CD4-positive, alpha-beta T cell treated with Interleukin-15 for 4 hours (primary cell): Measurements from ENCODE around the gene CFC1.
"Not testable (repeated sequence)": the region's sequence is repeated elsewhere in the genome, so short reads cannot be mapped to it uniquely, and the experiment has no call there.

ENCODE experiments used
- DNase-seq: peaks from one replicate; pipeline ENCODE4 v3.0.0-alpha.2; 2020; ENCODE audit warnings: low spot score

The CFC1 gene

DNA sequence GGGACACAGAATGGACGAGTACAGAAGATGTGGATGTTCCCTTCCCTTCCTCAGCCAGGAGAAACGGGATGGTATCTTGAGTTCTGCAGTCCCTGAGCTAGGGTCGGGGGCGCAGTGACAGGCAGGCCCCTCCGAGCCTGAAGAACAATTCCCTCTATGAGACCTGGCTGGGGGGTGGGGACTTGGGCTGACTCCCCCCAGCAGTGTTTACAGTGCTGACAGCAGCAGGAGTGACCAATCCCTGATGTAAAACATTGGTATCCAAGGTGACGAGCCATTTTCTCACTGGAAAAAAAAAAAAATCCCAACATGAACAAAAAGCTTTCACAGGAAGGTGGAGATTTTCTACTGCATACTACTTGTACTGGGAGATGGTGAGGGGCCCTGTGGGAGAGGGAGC is at the start of gene CFC1:
TSS of gene CFC1 (minus strand) at position 183 of the 400 bp plus-strand sequence. CDS start 288 bp downstream, outside the sequence.
- DNase-seq = not testable (repeated sequence)

DNA sequence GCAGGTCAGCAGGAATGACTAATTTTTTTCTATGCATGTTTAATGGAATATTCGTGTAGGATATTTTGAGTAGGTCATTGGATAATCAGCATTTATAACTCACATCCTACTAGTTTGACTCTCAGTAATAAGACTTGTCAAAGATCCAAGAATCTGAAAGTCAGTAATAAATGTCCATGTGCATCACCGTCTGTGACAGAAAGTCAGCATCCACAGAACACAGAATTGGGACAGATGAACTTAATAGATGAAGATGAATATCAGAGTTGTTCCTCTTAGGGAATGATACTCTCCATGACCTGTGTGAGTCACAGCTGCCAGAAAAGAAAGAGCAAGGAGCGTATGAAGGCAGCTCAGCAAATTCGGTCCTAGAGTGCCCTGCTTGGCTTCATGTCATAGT is 42.3 kb upstream of the CFC1 start:
- DNase-seq = not testable (repeated sequence)

DNA sequence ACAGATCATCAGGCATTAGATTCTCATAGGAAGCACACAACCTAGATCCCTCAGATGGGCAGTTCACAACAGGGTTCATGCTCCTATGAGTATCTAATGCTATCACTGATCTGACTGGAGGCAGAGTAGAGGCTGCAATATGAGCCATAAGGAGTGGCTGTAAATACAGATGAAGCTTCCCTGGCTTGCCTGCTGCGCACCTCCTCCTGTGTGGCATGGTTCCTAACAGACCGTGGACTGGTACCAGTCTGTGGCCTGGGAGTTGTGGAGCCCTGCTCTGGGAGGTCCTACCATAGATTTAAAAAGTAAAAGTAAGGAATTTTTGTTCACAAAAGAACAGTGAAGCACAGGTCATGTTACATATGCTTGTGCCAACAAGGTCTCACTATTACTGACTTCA is 39.6 kb upstream of the CFC1 start:
- not testable (repeated sequence) for DNase-seq

DNA sequence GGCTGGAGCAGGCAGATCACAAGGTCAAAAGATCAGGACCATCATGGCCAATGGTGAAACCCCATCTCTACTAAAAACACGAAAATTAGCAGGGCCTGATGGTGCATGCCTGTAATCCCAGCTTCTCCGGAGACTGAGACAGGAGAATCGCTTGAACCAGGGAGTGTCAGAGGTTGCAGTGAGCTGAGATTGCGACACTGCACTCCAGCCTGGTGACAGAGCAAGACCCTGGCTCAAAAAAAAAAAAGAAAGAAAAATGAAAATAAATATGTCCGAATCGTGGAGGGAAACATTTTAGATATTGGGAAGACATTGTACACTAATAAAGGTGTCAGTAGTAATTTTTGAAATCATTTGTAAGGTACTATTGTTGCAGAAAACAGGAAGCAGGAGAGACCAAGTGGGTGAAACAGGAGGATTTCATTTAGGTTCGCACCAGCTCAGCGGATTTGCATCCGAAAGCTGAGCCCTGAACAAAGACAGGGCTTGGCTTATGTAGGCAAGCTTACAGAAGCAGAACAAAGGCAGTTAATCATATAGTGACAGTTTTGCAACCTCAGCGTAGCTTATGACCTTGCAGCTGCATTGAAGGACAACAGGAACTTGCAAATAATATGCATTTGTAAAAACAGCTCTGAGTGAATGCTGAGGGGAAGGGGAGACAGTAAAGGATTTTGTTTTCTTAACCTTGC is 29.6 kb upstream of the CFC1 start:
- not testable (repeated sequence) for DNase-seq

DNA sequence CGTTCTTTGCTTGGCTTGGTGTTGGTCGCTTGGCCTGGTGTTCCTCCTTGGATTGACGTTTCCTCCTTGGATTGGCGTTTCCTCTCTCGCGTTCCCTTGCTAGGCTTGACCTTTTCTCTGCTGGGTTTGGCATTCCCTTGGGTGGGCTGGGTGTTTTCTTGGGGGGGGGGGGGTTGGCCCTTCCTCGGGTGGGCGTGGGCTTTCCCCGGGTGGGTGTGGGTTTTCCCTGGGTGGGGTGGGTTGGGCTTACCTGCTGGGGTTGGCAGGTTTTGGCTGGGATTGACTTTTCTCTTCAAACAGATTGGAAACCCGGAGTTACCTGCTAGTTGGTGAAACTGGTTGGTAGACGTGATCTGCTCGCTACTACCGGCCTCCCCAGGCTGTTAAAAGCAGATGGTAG is 11.8 kb upstream of the CFC1 start, which contains the start of gene POTEJ:
TSS of gene POTEJ (plus strand) at position 301 of the 400 bp plus-strand sequence. CDS start at position 394, 93 bp downstream.
- not testable (repeated sequence) for DNase-seq

DNA sequence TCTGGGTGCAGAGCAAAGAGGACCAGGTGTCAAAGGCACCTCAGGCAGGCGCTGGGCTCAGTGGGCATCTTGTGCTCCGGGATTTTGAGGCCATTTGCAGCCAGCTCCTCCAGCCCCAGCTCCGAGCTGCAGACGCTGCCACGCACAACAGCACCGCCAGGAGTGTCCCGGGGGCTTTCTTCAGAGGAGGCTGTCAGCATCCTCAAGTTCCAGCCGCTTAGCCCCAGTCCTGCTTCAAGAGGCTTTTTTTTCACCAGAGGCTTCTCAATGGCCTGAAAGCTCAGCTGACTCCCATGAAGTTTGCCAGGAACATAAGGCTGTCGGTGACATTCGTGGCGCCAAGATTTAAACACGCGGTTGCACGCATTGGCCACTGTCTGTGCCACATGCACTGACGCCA is 11.1 kb upstream of the CFC1 start:
- DNase-seq = not testable (repeated sequence)

- not testable (repeated sequence) for DNase-seq
Measured at GRCh38 chr2:130609002-130609920, 9.9 kb upstream of the CFC1 start.

GRCh38 chr2:130608276-130609001 is 9.1 kb upstream of the CFC1 start:
- not testable (repeated sequence) for DNase-seq

DNA sequence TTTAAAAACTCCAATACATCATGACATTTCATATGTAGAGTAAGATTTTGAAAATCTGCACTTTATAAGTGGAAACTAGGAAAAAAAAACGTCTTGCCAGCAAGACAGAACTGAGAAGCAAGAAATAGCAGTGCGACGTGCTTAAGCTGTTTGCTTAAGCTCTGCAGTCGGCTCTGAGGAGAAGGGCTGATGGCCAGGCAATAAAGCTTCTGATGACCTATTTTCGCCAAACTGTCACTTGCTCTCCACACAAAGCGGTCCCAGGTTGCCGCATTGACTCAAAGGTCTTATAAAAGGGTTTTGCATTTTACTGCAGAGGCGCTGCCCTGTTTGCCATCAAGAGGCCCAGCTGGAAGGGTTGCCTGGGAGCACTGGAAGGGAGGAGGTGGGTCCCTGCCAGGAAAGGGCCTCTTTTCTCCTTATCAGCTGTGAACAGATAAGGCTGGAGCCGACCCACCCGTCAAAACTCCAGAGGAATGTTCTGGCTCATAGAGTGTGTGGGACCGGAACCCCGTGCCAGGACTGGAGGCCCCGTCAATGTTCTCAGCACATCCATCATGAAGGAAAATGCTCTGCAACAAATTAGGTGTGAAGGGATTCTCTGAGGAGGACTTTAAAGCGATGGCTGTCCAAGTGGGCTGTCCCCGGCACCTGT is 2.4 kb upstream of the CFC1 start:
- DNase-seq = not testable (repeated sequence)

DNA sequence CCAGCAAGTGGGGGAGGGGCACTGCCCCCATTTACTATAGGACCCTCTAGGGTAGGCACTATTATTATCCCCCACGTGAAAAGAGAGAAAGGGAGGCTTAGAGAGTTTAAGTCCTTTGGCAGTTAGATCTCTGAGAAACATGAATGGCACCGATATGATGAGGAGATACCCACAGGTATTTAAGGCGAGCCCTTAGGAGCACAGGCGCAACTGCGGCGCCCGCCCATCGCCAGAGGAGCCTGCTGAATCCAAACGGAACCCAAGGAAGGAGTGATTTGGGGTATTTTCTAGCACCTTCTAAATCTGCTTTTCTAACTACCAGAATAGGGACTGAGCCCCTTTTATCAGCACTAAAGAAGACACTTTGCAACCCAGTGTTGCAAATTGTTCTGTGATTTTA is 551 bp upstream of the CFC1 start:
- not testable (repeated sequence) for DNase-seq

DNA sequence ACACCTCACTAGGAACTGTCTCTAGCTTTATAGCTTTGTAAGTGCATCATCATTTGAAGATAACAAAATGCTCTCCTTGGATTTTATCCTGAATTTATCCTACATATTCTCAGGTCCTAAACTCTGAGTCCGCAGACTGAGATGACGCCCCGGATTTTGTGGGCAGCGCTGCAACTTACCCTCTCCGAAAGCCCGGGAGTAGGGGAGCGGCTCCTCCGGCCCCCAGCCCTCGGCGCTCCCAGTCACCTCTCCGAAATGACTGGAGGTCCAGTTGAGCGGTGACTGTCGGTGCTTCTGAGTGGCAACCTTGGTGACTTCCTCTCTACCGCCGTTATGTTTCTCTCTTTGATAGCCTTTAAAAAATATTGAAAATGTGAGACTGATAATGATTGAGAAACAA is 912 bp downstream of the CFC1 start:
- DNase-seq = not testable (repeated sequence)

DNA sequence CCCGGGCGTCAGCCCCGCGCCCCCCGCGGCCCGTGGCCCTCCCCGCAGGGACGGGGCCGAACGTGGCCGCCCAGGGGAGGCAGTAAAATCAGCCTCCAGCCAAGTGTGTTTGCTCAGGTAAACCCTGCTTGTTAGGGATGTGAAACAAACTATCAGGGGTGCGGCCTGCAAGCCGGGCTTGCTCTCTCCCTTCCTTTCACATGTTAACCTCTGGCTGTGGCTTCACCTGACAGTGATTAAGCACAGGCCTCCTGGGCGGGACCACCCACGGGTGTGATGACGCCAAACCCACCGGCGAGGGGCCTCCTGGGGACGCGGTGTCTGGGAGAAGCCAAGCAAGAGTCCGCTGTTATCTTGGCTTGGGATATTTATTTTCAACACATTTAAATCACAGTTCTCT is 1.4 kb downstream of the CFC1 start:
- not testable (repeated sequence) for DNase-seq

- DNase-seq = not testable (repeated sequence)
Measured at GRCh38 chr2:130596757-130597156, 2.6 kb downstream of the CFC1 start.

DNA sequence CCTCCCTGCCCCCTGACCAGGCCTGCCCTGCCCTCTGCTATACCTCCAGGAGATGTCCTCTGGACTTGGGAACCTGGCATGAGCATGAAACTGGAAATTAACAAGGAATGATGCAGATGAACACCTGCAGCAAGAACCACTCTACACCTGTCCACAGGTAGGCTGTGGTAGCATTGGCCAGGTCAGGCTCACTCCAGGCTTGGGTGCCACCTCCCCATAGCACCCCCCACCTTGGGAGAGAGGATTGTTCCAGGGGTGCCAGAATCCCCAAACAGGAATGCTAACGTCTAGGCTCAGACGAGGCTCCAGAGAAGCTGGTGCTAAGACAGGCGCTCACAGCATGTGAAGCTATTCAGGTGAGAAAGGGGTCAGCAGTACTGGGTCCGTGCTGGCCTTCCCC is 5.4 kb downstream of the CFC1 start:
- DNase-seq = not testable (repeated sequence)

DNA sequence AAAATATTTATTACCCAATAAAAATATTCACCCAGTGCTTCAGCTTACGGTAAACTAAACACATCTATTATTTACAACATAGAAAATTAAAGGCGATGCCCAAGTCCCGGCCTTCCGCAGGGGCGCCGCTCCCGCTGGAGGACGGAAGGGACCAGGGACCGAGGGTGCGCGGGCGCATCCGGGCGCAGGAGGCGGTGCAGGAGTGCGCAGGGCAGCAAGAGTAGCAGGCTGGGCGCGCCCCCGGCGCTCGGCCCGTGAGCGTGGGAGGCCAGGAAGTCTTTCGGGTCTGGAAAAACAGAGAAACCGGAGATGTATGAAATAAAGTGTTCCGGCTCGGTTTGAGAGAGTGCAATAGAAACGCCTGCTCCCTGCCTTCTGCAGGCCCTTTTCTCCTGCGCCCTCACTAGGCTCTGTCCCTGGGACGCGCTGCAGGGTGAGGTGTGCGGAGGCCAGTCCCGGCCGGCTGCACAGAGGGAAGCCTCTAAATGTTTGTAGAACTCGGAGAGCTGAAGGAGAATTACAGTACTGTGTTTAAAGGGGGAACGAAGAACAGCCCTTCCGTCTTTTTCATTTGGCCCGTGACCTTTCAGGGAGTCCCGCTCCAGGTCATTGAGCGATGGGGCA is 6.5 kb downstream of the CFC1 start:
- DNase-seq = not testable (repeated sequence)

DNA sequence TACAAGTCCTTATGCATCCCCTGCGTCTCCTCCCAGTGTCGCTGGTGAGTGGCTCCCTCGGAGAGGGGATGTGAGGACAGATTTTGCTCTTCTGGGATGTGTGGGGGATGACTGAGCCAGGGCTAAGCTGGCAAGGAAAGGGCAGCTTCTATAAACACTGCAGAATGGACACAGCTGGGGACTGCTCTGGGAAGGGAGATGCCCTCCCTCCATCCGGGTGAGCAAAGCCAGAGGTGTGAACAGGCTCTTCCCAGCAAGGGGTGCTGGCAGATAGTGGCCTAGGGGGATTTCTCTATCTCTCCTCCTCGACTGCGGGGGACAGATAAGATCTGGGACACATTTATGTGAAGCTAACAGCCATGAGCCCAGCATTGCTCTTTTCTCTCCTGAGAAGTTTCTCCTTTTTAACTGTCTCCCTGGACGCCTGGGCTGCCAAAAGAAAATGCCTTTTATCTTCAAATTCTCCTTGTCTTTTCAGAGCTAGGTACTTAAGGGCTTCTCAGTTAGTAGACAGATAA is 8.5 kb downstream of the CFC1 start:
- not testable (repeated sequence) for DNase-seq

DNA sequence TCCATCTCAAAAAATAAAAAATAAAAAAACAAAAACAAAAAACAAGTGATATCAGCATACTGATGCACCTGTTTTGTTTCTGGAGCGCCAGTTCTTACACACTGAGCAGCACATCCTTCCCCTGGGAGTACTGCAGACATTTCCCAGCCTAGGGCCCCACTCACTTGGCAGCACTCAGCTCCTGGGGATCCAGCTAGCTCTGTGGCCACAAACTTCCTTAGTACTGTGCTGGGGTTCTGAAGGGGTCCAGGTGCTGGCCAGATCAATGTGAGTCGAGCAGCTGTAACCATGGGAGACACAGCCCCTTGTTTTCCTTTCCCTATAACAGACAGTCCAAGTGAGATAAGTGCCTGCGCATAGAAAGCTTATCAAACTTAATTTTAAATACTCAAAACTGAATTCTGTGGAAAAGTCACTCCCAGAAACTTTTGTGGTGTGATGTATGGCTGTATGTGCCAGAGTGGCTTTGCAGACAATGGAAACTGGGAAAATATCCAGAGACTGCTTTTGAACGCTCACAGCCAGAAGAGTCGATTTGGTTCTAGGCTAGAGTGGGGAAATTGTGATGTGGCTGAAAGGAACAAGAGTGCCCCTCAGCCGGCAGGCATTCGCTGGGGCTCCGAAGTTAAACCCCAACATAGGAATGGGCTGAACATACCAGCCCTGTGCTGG is 9.1 kb downstream of the CFC1 start:
- DNase-seq = not testable (repeated sequence)

GRCh38 chr2:130588688-130589458 is 10.5 kb downstream of the CFC1 start:
- DNase-seq = not testable (repeated sequence)

DNA sequence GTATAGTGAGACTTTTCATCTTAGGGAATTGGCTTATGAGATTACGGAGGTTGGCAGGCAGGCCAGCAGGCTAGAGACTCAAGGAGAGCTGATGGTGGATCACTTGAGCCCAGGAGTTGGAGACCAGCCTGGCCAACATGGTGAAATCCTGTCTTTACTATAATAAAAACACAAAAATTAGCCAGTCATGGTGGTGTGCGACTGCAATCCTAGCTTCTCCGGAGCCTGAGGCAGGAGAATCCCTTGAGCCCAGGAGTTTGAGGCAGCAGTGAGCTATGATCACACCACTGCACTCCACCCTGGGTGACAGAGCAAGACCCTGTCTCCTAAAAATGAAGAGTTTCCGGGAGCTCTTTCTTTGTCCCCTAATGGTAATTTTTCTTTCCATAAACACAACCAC is 14.6 kb downstream of the CFC1 start:
- DNase-seq = not testable (repeated sequence)
